Measurements from ENCODE around the gene ACAT2.

DNA sequence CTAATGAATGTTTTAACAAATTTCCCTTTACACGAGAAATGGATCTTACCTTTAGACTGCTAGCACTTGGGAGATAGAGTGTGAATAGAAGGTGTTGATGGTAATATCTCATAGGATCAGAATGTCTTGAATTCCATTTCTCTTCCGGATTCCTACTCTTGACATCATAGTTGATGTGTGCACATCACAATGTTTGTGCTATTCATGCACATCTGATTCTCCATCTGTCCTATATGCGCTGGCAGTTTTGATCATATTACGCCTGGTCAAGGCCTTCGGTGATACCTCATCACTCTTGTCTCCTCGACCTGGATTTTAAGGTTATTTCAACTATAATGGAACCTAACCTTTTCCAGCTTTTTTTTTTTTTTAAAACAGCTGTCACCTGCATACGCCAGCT lies 16.8 kb upstream of the ACAT2 start:
- TF ChIP-seq EZH2 (IDR thresholded peaks at IDR 0.05): no peak
- TF ChIP-seq, protein P1, sequence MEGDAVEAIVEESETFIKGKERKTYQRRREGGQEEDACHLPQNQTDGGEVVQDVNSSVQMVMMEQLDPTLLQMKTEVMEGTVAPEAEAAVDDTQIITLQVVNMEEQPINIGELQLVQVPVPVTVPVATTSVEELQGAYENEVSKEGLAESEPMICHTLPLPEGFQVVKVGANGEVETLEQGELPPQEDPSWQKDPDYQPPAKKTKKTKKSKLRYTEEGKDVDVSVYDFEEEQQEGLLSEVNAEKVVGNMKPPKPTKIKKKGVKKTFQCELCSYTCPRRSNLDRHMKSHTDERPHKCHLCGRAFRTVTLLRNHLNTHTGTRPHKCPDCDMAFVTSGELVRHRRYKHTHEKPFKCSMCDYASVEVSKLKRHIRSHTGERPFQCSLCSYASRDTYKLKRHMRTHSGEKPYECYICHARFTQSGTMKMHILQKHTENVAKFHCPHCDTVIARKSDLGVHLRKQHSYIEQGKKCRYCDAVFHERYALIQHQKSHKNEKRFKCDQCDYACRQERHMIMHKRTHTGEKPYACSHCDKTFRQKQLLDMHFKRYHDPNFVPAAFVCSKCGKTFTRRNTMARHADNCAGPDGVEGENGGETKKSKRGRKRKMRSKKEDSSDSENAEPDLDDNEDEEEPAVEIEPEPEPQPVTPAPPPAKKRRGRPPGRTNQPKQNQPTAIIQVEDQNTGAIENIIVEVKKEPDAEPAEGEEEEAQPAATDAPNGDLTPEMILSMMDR (IDR thresholded peaks at IDR 0.05): no peak
